GM19025 (cell line): ENCODE data around the gene EMILIN3.
"Not testable (repeated sequence)": the region's sequence is repeated elsewhere in the genome, so short reads cannot be mapped to it uniquely, and the experiment has no call there.

ENCODE experiments used
- ATAC-seq: cut with Tn5 transposase; IDR thresholded peaks from one replicate; pipeline ENCODE4 v1.9.1; 2021; ENCODE audit warnings: mild to moderate bottlenecking, low read depth, moderate library complexity; ENCODE audit not compliant: unreplicated experiment

The EMILIN3 gene

GRCh38 chr20:41329435-41330342, 36.9 kb downstream of the EMILIN3 start:
- peak; percentile 57 for ATAC-seq

GRCh38 chr20:41327178-41327577, 39.4 kb downstream of the EMILIN3 start:
- no peak for ATAC-seq

GRCh38 chr20:41320976-41321375, 45.6 kb downstream of the EMILIN3 start:
- ATAC-seq: no peak

DNA sequence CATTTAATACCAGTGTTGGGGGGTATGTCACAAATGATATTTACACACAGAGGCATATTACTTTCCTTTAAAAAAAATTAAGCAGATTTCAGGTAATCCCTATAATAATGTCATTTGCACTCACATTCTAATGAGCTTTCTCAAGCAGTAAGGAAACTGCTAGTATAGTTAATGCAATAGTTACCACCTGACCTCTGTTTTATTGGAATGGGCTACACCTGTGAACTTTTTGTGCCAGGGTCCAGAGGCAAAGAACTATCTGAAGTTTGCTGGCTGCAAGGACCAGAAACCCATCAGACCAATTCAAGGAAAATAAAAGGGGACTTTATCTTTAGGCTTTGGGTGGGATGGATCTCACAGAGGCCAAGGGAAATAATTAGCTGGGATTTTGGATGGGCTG, 46.2 kb downstream of the EMILIN3 start:
- ATAC-seq: no peak

DNA sequence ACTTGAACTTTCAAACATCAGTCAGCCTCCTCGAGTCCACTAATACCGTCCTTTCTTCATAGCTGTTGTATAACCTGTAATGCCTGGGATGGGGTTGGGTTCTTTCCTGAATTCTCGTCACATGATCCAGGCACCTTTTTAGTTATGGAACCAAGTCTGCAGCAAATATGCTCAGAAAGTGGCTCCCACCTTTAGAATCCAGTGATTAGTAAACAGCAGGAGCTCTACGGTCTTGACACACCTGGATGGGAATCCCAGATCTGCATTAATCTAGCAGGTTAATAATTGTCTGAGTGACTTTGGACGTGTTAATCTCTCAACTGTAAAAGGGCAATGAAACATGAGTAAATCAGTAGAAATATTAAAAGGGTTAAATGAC, 48.4 kb downstream of the EMILIN3 start:
- no peak for ATAC-seq

- peak; percentile 95 for ATAC-seq
Measured at GRCh38 chr20:41317546-41318270, 48.9 kb downstream of the EMILIN3 start, which contains the start of gene ZHX3. Gene ZHX3, minus strand, starts transcription at chr20:41317731. Its CDS starts 112,815 bp downstream, at chr20:41204916.

- ATAC-seq: peak; percentile 55
Measured at GRCh38 chr20:41316602-41317545, 49.7 kb downstream of the EMILIN3 start.

DNA sequence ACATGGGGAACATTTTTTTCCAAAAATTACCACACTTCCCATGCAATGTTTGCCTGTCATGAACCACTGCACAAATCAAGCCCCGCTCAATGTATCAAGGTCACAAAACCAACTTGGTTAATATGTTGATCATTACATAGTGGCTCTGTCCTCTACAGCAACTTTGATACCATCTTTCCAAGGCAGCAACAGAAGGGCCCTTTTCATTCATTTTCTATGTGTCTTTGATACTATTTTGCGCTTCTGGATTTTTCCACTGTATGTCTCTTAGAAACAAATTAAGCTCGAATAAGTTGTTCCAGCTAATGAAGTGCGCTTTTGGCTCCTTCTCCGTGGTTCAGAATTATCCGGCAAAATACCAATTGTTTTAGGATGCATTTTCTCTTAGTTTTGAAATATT, 50.6 kb downstream of the EMILIN3 start:
- no peak for ATAC-seq

DNA sequence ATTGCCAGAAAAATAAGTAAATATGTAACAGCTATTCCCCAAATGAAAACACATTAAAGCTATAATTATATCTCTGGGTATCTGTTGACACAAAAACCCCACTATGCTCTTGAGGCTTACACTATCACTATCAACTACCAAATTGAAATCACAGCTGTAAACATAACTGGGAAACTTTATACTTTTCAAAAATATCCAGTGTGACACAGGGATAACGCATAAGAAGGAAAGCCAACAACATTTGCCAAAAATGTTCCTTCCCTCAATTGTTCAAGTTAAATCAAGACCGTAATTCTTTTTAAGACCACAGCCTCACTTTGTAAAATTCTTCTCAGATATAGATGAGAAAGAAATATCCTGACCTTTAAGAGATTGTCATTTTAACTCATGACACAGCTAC, 52.2 kb downstream of the EMILIN3 start:
- ATAC-seq: no peak

DNA sequence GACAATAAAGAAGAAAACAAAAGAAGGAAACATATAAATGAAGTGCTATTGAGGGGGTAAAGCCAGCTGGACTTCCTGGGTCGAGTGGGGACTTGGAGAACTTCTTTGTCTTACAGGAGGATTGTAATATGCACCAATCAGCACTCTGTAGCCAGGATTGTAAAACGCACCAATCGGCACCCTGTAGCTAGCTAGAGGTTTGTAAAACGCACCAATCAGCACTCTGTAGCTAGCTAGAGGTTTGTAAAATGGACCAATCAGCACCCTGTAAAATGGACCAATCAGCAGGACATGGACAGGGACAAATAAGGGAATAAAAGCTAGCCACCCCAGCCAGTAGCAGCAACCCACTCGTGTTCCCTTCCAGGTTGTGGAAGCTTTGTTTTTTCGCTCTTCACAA, 54.6 kb downstream of the EMILIN3 start:
- not testable (repeated sequence) for ATAC-seq
